Endothelial cell of umbilical vein (primary cell): ENCODE measurements around the gene TMBIM6. TPM values are rescaled to one million over a fixed set of nuclear protein-coding genes. Genes with fewer than 3 reads are reported as not detected.
A peak's percentile ranks its signal among the peaks of the same experiment; 100 is the strongest.

Experiments used
- BruUV-seq: library from RNA; stranded (reverse); fragments of 400-500 nt; replicated peaks from 2 replicates; lab custom pipeline; 2021; lab: Mats Ljungman, UMichigan
- CTCF ChIA-PET: fragments of 300-600, 350-600 bp; sonication (Branson Sonifier 250); formaldehyde crosslinking; loops from one replicate; lab custom pipeline; 2021; ENCODE audit warnings: antibody characterized with exemption, inconsistent platforms; lab: Charles Lee
- POLR2A ChIA-PET: fragments of 300-600, 350-600 bp; sonication (Branson Sonifier 250); formaldehyde crosslinking; loops from one replicate; lab custom pipeline; 2021; ENCODE audit warnings: antibody characterized with exemption, inconsistent platforms; lab: Charles Lee
- DNase-seq: peaks from one replicate; pipeline ENCODE4 v3.0.0-alpha.2; 2011; ENCODE audit warnings: low read depth, low spot score
- FAIRE-seq: peaks from 2 replicates; lab custom pipeline; 2011; peaks lifted over from hg19 to GRCh38; lab: Jason Lieb, UNC
- H2AFZ ChIP-seq: 2 replicates; pipeline ENCODE4 v1.6.0; 2012; ENCODE audit warnings: low read depth, low read length, control low read depth, inconsistent platforms
- H3K27ac ChIP-seq: 2 replicates; pipeline ENCODE4 v1.5.1; 2011; ENCODE audit warnings: low read depth, mild to moderate bottlenecking, control low read depth, low read length, moderate library complexity; ENCODE audit not compliant: insufficient read depth
- H3K27me3 ChIP-seq, 2 experiments: 2 replicates each; pipeline versions ENCODE4 v1.6.0 to v1.6.1; 2011; ENCODE audit warnings: low read length in 2 of 2, mixed read lengths in 1 of 2; ENCODE audit not compliant: control insufficient read depth in 2 of 2, insufficient read depth in 2 of 2
- H3K36me3 ChIP-seq, 2 experiments: 2 replicates in 1 of 2; 3 replicates in 1 of 2; pipeline ENCODE4 v1.5.1; 2011; ENCODE audit warnings: low read length in 2 of 2, mild to moderate bottlenecking in 1 of 2, moderate library complexity in 1 of 2; ENCODE audit not compliant: control insufficient read depth in 2 of 2, insufficient read depth in 2 of 2; ENCODE audit errors: extremely low read depth in 1 of 2
- H3K4me1 ChIP-seq: 3 replicates; pipeline ENCODE4 v1.5.1; 2011; ENCODE audit warnings: mild to moderate bottlenecking, low read length; ENCODE audit not compliant: control insufficient read depth, insufficient read depth; ENCODE audit errors: extremely low read depth
- H3K4me2 ChIP-seq: 2 replicates; pipeline ENCODE4 v1.6.1; 2011; ENCODE audit warnings: low read length, control low read depth, mixed read lengths; ENCODE audit not compliant: insufficient read depth
- H3K4me3 ChIP-seq, 3 experiments: fragments of 200-600 bp in 1 of 3; sonication (generic), shearing (Covaris generic) in 1 of 3; replicated peaks in 1 of 3; 2 replicates each; pipeline ENCODE4 v1.5.1; 2011 to 2016; ENCODE audit warnings: control low read depth in 3 of 3, low read length in 3 of 3, mild to moderate bottlenecking in 2 of 3, inconsistent platforms in 1 of 3, low read depth in 1 of 3, moderate library complexity in 1 of 3; ENCODE audit not compliant: insufficient read depth in 1 of 3
- H3K79me2 ChIP-seq: 2 replicates; pipeline ENCODE4 v1.6.0; 2012; ENCODE audit warnings: low read length, inconsistent platforms; ENCODE audit not compliant: control insufficient read depth, insufficient read depth
- H3K9ac ChIP-seq: replicated peaks from 2 replicates; pipeline ENCODE3; 2011; ENCODE audit warnings: low read length, control low read depth; ENCODE audit not compliant: insufficient read depth; ENCODE audit errors: extremely low read depth
- H3K9me1 ChIP-seq: replicated peaks from 3 replicates; pipeline ENCODE4 v1.6.0; 2011; ENCODE audit warnings: mild to moderate bottlenecking, low read length; ENCODE audit not compliant: control insufficient read depth, insufficient read depth; ENCODE audit errors: extremely low read depth
- H3K9me3 ChIP-seq: replicated peaks from 2 replicates; pipeline ENCODE4 v1.5.1; 2012; ENCODE audit warnings: low read length, inconsistent platforms; ENCODE audit not compliant: control insufficient read depth, insufficient read depth
- H4K20me1 ChIP-seq: replicated peaks from 2 replicates; pipeline ENCODE3; 2011; ENCODE audit warnings: mild to moderate bottlenecking, low read length; ENCODE audit not compliant: control insufficient read depth, insufficient read depth; ENCODE audit errors: extremely low read depth
- CTCF ChIP-seq, 2 donors: IDR thresholded peaks; 1 replicate in 1 of 2; 2 replicates in 1 of 2; pipeline ENCODE4 v1.5.1; 2011; ENCODE audit warnings: low read length in 2 of 2, mild to moderate bottlenecking in 2 of 2, moderate library complexity in 2 of 2, control low read depth in 1 of 2, inconsistent platforms in 1 of 2, low read depth in 1 of 2; ENCODE audit not compliant: insufficient read depth in 1 of 2; ENCODE audit errors: extremely low read depth in 1 of 2
- EZH2 ChIP-seq: IDR thresholded peaks from 2 replicates; pipeline ENCODE4 v1.6.1; 2012; ENCODE audit warnings: borderline replicate concordance, low read depth, mild to moderate bottlenecking, moderate library complexity, low read length, inconsistent platforms; ENCODE audit not compliant: severe bottlenecking
- FOS ChIP-seq: IDR thresholded peaks from 2 replicates; pipeline ENCODE4 v1.6.1; 2011; ENCODE audit warnings: mild to moderate bottlenecking, low read length, moderate library complexity, borderline replicate concordance; ENCODE audit not compliant: insufficient read depth
- GATA2 ChIP-seq: IDR thresholded peaks from 2 replicates; pipeline ENCODE4 v1.7.0; 2011; ENCODE audit warnings: low read depth, mild to moderate bottlenecking, moderate library complexity, mixed read lengths, low read length; ENCODE audit not compliant: insufficient read length, insufficient read depth
- JUN ChIP-seq: IDR thresholded peaks from 2 replicates; pipeline ENCODE4 v1.6.1; 2011; ENCODE audit warnings: borderline replicate concordance, low read depth; ENCODE audit not compliant: insufficient read length, insufficient read depth
- MAX ChIP-seq: IDR thresholded peaks from 2 replicates; pipeline ENCODE4 v1.6.1; 2011; ENCODE audit not compliant: insufficient read depth, insufficient read length
- MYC ChIP-seq: IDR thresholded peaks from one replicate; pipeline ENCODE4 v1.6.1; 2011; ENCODE audit warnings: mild to moderate bottlenecking, low read depth, low read length
- POLR2A ChIP-seq: IDR thresholded peaks from 2 replicates; pipeline ENCODE4 v1.6.1; 2012; ENCODE audit warnings: low read depth, mild to moderate bottlenecking, control low read depth, low read length
- POLR2AphosphoS5 ChIP-seq: IDR thresholded peaks from 2 replicates; pipeline ENCODE4 v1.6.1; 2012; ENCODE audit warnings: low read depth, mild to moderate bottlenecking, control low read depth, low read length, moderate library complexity; ENCODE audit not compliant: insufficient read depth
- dilution Hi-C: fragments of 300-500 bp; cut with MboI; formaldehyde crosslinking; loops from one replicate; pipeline ENCODE4 v1.15.0; 2019; ENCODE audit warnings: low sequenced_read_pairs; ENCODE audit not compliant: extremely low pct_ligation_motif_present
- intact Hi-C: fragments of 100-400 bp; cut with micrococcal nuclease; formaldehyde crosslinking; loops from one replicate; pipeline ENCODE4 v1.10.0; 2022
- polyA plus RNA-seq, 4 experiments: library from polyadenylated mRNA; depleted of rRNA in 3 of 4; stranded (reverse) in 3 of 4; unstranded in 1 of 4; fragments of >200 nt; gene quantifications; 2 replicates each; pipeline versions ENCODE4 v1.2.1 to v1.2.3, GENCODE V29; 2011 to 2012; ENCODE audit warnings: missing spikeins in 1 of 4
- total RNA-seq: library from RNA; stranded (reverse); gene quantifications from 2 replicates; pipeline ENCODE4 v1.2.3, GENCODE V29; 2021

The TMBIM6 gene
- total and polyA plus RNA-seq, 2 donors (not counting 3 experiments of a cell fraction or from before 2014, with no cell fraction given): 393 to 579 TPM

- BruUV-seq: no TSS peak
- FAIRE-seq (peak; percentile 98), DNase-seq (peak; percentile 68)
- H3K9ac ChIP-seq: no peak overlapping the region
- no peaks in the 10 kb centered on the region for H3K9me3 ChIP-seq
- dilution Hi-C loops (no loop called here), intact Hi-C loops (loop anchor here (1.0 to 5.0 kb wide), 5 partner anchors 63 to 296 kb away; partner anchors contain the start of gene ASIC1)
- H3K9me1 ChIP-seq: no peaks in the 10 kb centered on the region
- no peak overlapping the region for H3K4me3 ChIP-seq
- H3K4me2 ChIP-seq: no peak overlapping the region
- no peaks in the 10 kb centered on the region for H3K36me3 ChIP-seq
- ChIA-PET CTCF (interaction anchor here (5.4 kb wide), 1 partner anchor 64 kb away, joined by 115 read pairs; the partner anchor contains the start of gene BCDIN3D), POLR2A (no interaction called here)
- H3K27me3 ChIP-seq: peaks cover 0 to 2% of the 10 kb centered on the region in 2 experiments
- no peak overlapping the region for H2AFZ ChIP-seq
- no peak overlapping the region for H3K27ac ChIP-seq
- no peaks in the 10 kb centered on the region for H3K79me2 ChIP-seq
- H3K4me1 ChIP-seq: no peaks in the 10 kb centered on the region
- peak; percentile 77 to 79 for TF ChIP-seq CTCF (IDR thresholded peaks at IDR 0.05; ENCODE audit: extremely low read depth in 1 of 2, insufficient read depth in 1 of 2, low read depth in 1 of 2, low read length in 2 of 2)
- TF ChIP-seq EZH2: no peak
- no peaks in the 10 kb centered on the region for H4K20me1 ChIP-seq
Observed at GRCh38 chr12:49776413-49776812, 35.1 kb downstream of the TMBIM6 start.

GRCh38 chr12:49776858-49777257 is 35.5 kb downstream of the TMBIM6 start:
- Histone ChIP-seq H3K27me3 (peaks cover 0 to 2% of the 10 kb centered on the region in 2 experiments), H4K20me1 (no peaks in the 10 kb centered on the region), H3K4me2 (no peak overlapping the region), H2AFZ (no peak overlapping the region), H3K4me1 (no peaks in the 10 kb centered on the region), H3K79me2 (no peaks in the 10 kb centered on the region), H3K4me3 (no peak overlapping the region), H3K9me1 (no peaks in the 10 kb centered on the region), H3K27ac (no peak overlapping the region), H3K9ac (no peak overlapping the region), H3K36me3 (no peaks in the 10 kb centered on the region), H3K9me3 (no peaks in the 10 kb centered on the region)
- ChIA-PET POLR2A (no interaction called here), CTCF (interaction anchor here (1.2 to 5.4 kb wide), 11 partner anchors 13 to 293 kb away, joined by 3 to 115 read pairs (median 7); partner anchors contain the start of genes BCDIN3D and TMBIM6)
- dilution Hi-C loops: no loop called here
- FAIRE-seq: no peak
- DNase-seq: no peak
- TF ChIP-seq EZH2 (no peak), GATA2 (no peak), POLR2A (no peak), FOS (no peak), CTCF (IDR thresholded peaks at IDR 0.05; ENCODE audit: extremely low read depth in 1 of 2, insufficient read depth in 1 of 2, low read depth in 1 of 2, low read length in 2 of 2) (no peak), MYC (no peak), JUN (no peak), POLR2AphosphoS5 (no peak), MAX (no peak)
- no TSS peak for BruUV-seq
- intact Hi-C loops: loop anchor here (1.0 to 5.0 kb wide), 5 partner anchors 62 to 295 kb away; partner anchors contain the start of gene ASIC1
